ENCODE data around the gene ALDH1A3. TPM values are rescaled to one million over a fixed set of nuclear protein-coding genes. Genes with fewer than 3 reads are reported as not detected.

Gene ALDH1A3
- total RNA-seq, 1 donor from 2014 or later, result 2.9 TPM

GRCh38 chr15:100925480-100925879, 45.8 kb downstream of the ALDH1A3 start:
- peaks cover 6% of the 10 kb centered on the region for H3K36me3 ChIP-seq
- no peak for DNase-seq
- H3K4me1 ChIP-seq, result no peaks in the 10 kb centered on the region
- no peak for TF ChIP-seq CTCF (IDR thresholded peaks at IDR 0.05; ENCODE audit: borderline replicate concordance)
- no peak overlapping the region for H3K27ac ChIP-seq (replicated peaks)
- no peak overlapping the region for H3K4me3 ChIP-seq
- intact Hi-C loops (cut with micrococcal nuclease), result no loop called here
- peaks cover 25% of the 10 kb centered on the region for H3K27me3 ChIP-seq (ENCODE audit: low read depth)
- H3K9me3 ChIP-seq (replicated peaks), result no peaks in the 10 kb centered on the region

- peaks cover 17% of the 10 kb centered on the region for H3K27me3 ChIP-seq (ENCODE audit: low read depth)
- H3K9me3 ChIP-seq (replicated peaks), result no peaks in the 10 kb centered on the region
- no peak overlapping the region for H3K27ac ChIP-seq (replicated peaks)
- peaks cover 6% of the 10 kb centered on the region for H3K36me3 ChIP-seq
- intact Hi-C loops (cut with micrococcal nuclease), result no loop called here
- TF ChIP-seq CTCF (IDR thresholded peaks at IDR 0.05; ENCODE audit: borderline replicate concordance), result no peak
- DNase-seq, result no peak
- H3K4me1 ChIP-seq, result no peaks in the 10 kb centered on the region
- H3K4me3 ChIP-seq, result no peak overlapping the region
Observed at GRCh38 chr15:100926258-100926657, 46.6 kb downstream of the ALDH1A3 start.

GRCh38 chr15:100926971-100927756, 47.5 kb downstream of the ALDH1A3 start:
- Histone ChIP-seq H3K27ac (replicated peaks) (no peak overlapping the region), H3K36me3 (peaks cover 6% of the 10 kb centered on the region), H3K27me3 (ENCODE audit: low read depth) (peaks cover 8% of the 10 kb centered on the region), H3K9me3 (replicated peaks) (no peaks in the 10 kb centered on the region), H3K4me3 (no peak overlapping the region), H3K4me1 (no peaks in the 10 kb centered on the region)
- TF ChIP-seq CTCF (IDR thresholded peaks at IDR 0.05; ENCODE audit: borderline replicate concordance), result no peak
- intact Hi-C loops (cut with micrococcal nuclease), result no loop called here
- no peak for DNase-seq

- no peak for DNase-seq
- Histone ChIP-seq H3K4me3 (no peak overlapping the region), H3K36me3 (peaks cover 6% of the 10 kb centered on the region), H3K27ac (replicated peaks) (no peak overlapping the region), H3K27me3 (ENCODE audit: low read depth) (peaks cover 5% of the 10 kb centered on the region), H3K9me3 (replicated peaks) (no peaks in the 10 kb centered on the region), H3K4me1 (no peaks in the 10 kb centered on the region)
- intact Hi-C loops (cut with micrococcal nuclease), result no loop called here
- TF ChIP-seq CTCF (IDR thresholded peaks at IDR 0.05; ENCODE audit: borderline replicate concordance), result no peak
Observed at GRCh38 chr15:100928632-100929280, 49.1 kb downstream of the ALDH1A3 start.

GRCh38 chr15:100929641-100930042, 50.0 kb downstream of the ALDH1A3 start:
- Histone ChIP-seq H3K4me3 (no peak overlapping the region), H3K4me1 (no peaks in the 10 kb centered on the region), H3K36me3 (peaks cover 6% of the 10 kb centered on the region), H3K27ac (replicated peaks) (no peak overlapping the region), H3K27me3 (ENCODE audit: low read depth) (no peaks in the 10 kb centered on the region), H3K9me3 (replicated peaks) (no peaks in the 10 kb centered on the region)
- no peak for TF ChIP-seq CTCF (IDR thresholded peaks at IDR 0.05; ENCODE audit: borderline replicate concordance)
- intact Hi-C loops (cut with micrococcal nuclease), result no loop called here
- DNase-seq, result no peak
